ENCODE measurements around the gene EGFL7.

Gene EGFL7

DNA sequence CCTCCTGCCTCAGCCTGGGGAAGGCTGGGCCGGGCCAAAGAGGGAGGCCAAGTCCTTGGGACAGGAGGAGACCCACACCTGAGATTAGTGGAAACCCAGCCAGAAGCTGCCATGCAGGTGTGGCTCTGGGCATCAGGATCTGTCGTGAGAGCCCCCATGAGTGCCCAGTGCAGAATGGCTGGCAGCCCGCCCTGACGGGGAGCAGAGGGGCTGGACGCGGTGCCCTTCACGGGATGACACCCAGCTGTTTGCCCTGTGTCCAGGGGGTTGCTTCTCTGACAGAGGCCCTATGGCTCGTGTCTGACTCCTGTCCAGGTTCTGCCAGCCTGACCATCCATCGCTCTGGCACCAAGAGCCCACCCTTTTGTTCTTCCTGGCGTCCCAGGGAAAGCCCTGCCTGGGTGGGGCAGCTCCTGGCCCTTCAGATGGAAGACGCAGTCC, 58.2 kb downstream of the EGFL7 start:
- Histone ChIP-seq H3K4me3 (ENCODE audit: low read length) (no peak overlapping the region), H3K4me1 (ENCODE audit: insufficient read depth, low read length) (peaks cover 36% of the 10 kb centered on the region), H3K36me3 (ENCODE audit: insufficient read depth, low read length) (peaks cover 44% of the 10 kb centered on the region), H3K9me3 (ENCODE audit: low read length) (no peaks in the 10 kb centered on the region), H3K27me3 (ENCODE audit: insufficient read depth, low read length) (no peaks in the 10 kb centered on the region), H2AFZ (ENCODE audit: low read depth, low read length) (no peak overlapping the region)

DNA sequence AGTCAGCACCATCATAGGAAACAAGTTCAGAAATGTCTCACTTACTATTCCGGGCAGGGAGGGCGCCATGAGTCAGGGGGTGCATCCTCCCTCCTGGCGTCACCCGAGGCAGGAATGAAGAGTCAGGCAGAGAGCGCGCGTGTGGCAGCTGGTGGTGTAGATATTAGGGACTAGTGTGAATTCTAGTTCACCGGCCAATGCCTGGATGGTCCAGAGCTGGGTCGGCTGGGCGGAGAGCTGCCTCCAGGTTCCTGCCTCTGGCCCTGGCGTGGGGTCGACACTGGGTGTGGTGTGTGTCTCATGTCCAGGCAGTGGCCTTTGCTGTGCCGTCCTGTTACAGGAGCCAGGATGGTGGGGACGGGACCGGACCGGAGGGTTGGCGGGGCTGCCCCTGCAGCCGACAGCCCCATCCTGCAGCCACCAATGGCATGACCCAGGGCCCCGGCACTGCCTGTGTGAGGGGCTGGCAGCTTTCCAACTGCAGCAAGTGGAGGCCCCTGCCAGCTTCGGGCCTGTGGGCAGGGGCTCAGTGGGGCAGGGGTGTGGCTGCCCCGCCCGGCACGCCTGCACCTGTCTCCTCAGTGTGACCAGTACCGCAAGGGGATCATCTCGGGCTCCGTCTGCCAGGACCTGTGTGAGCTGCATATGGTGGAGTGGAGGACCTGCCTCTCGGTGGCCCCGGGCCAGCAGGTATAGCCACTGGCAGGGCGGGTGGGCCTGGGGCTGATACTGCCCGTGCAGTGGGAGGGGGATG, 58.8 kb downstream of the EGFL7 start:
- Histone ChIP-seq H3K27me3 (ENCODE audit: insufficient read depth, low read length) (no peaks in the 10 kb centered on the region), H3K36me3 (ENCODE audit: insufficient read depth, low read length) (peaks cover 48% of the 10 kb centered on the region), H3K9me3 (ENCODE audit: low read length) (no peaks in the 10 kb centered on the region)

More for the DNA sequence above, 58.8 kb downstream of the EGFL7 start:
- no peak overlapping the region for H3K4me3 ChIP-seq (ENCODE audit: low read length)
- no peak overlapping the region for H2AFZ ChIP-seq (ENCODE audit: low read depth, low read length)
- H3K4me1 ChIP-seq (ENCODE audit: insufficient read depth, low read length): peaks cover 42% of the 10 kb centered on the region
